HG03457 (cell line): Measurements from ENCODE around the gene TIMM21.

Source experiments
- ATAC-seq: cut with Tn5 transposase; IDR thresholded peaks from one replicate; pipeline ENCODE4 v1.9.1; 2021; ENCODE audit warnings: moderate number of reproducible peaks; ENCODE audit not compliant: unreplicated experiment

The TIMM21 gene

GRCh38 chr18:74146756-74147155 is 1.6 kb upstream of the TIMM21 start:
- ATAC-seq, result no peak

DNA sequence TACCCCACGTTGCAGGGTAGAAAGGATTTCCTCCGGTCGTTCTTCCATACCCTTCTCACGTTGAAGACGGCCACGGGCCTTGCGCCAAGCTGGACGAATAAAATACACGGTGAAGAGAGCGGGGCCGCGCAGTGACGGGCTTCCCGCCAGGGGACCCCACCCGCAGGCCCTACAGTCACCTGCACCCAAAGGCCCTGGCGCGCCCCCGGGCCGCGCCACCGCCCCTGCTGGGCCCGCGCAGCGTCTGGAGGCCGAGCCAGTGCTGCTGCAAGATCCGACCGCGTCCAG is 888 bp upstream of the TIMM21 start:
- no peak for ATAC-seq

- ATAC-seq, result peak; percentile 1
These were observed 284 bp downstream of the TIMM21 start for GRCh38 chr18:74148543-74149070.

GRCh38 chr18:74149878-74150277 is 1.6 kb downstream of the TIMM21 start:
- ATAC-seq, result no peak

- ATAC-seq, result no peak
These were observed 3.9 kb downstream of the TIMM21 start for GRCh38 chr18:74152270-74152669.

- no peak for ATAC-seq
These were observed 4.5 kb downstream of the TIMM21 start for GRCh38 chr18:74152857-74153256.

GRCh38 chr18:74153377-74153776 is 5.1 kb downstream of the TIMM21 start:
- ATAC-seq, result no peak

DNA sequence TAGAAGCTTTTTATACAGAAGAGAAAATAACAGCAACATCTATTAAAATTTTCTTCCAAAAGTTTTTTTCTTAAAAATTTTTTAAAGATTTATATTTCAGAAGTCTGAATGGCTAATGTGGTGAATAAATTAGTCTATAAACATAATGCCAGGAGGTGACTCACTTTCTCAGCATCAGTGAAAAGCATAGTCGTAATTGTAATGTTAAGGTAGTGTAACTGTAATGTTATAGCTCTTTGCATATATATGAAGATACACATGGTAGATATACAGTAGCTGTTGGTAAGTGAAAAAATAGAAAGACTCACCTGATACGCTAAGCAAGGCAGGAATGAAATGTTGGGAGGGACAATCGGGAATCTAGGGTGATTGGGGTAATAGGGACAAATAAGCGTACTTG is 5.5 kb downstream of the TIMM21 start:
- no peak for ATAC-seq

DNA sequence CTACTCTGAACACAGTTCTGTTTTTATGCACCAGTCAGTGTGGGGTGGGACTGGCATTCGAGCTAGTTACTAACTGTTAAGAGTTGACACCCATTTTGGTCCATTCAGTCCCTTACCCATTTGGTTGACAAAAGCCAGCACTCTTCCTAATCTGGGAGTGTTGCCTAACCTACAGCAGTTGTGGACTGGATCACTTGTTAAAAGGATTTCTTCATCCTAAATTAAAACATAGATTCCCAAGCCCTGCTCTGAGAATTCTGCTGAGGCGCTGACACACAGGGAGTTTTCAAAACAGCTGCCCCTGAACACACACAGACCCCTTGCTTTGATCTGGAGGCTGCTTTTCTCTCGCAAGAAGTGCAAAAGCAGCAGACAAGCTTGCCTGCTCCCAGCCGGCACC is 6.4 kb downstream of the TIMM21 start:
- no peak for ATAC-seq

- ATAC-seq, result no peak
These were observed 7.0 kb downstream of the TIMM21 start for GRCh38 chr18:74155276-74155675.

DNA sequence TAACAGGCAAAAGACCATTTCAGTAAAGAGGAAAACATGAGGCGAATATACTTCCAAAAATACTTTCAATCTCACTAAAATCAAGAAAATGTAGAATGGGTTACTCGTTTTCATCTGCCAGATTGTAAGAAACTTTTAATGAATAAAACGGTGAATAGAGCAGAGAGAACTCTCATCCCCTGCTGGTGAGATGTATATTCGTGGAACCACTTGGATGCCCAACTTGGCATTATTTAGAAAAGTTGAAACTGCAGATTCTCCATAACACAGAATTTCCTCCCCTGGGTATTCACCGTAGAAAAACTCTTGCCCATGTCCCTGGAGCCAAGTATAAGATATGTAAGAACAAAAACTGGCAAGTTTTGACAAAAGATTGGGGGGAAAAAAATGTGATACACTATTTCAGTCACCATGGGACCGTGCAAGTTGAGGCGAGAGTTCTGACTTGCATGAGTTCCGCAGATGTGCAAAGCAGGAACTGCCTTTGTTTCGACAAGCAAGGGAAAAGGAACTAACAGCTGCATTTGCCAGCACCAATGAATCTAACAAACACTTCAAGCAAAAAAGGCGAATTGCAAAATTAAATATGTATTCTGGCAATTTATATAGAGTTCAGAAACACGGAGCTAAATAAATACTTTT is 14.8 kb downstream of the TIMM21 start:
- ATAC-seq, result no peak

DNA sequence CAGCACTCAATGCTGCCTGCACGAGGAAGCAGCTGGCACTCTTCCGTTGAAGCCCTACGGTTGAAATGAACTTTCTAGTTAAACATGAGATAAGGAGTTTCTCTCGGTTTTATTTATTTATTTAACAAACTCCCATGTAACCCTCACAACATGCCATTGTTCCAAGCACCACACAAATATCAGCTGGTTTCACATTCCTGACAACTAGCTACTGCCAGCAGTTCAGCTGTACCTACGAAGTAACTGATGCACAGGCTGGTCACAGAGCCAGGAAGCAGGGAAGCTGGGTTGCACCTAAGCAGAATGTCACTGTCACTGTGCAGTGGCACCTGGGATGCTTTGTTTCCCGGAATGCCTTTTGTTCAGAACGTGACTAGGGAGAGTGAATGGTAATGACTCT is 18.1 kb downstream of the TIMM21 start:
- no peak for ATAC-seq

GRCh38 chr18:74171910-74172606 is 23.7 kb downstream of the TIMM21 start:
- peak; percentile 90 for ATAC-seq

DNA sequence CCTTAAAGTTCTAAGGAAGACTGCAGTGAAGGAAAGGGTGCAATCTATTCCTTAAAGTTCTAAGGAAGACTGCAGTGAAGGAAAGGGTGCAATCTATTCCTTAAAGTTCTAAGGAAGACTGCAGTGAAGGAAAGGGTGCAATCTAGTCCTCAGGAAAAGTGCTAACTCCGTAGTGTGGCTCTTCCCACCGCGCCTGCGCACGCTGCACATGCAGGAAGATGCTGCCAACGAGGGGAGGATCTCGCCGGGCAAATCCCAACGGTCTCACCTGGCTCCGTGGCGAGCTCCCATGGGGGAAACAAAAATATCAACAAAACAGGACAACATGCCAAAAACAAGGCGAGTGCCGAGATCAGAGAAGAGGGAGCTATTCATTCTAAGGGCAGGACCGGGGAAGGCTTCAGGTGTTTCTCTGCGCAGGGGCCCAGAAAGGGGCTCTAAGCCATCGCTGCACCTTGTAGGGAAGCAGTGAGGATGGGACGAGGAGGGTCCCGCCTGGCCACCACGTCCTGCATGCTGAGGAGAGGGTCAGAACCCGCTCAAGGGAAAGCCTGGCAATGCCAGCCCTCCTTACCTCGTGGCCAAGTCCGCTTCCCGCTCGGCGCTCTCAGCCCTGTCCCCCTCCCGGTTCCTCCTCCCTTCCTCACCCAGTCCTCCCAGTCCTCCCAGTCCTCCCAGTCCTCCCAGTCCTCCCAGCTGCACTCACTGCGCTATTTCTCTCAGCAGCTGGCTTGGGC is 24.5 kb downstream of the TIMM21 start:
- ATAC-seq, result no peak

DNA sequence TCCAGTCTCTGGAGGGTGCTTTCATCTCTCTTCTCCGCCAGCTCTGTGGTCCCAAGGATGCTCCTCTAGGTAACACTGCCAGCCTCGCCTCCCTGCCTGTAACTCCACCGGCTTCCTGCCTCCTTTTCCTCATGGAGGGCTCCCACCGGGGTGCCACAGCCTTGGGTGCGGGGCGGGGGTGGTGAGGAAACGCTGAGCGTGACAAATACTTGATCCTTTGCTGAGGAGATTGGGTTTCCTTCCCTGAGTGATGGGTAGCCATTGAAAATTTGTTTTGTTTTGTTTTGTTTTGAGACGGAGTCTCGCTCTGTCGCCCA is 25.1 kb downstream of the TIMM21 start:
- no peak for ATAC-seq

GRCh38 chr18:74175658-74176057 is 27.3 kb downstream of the TIMM21 start:
- ATAC-seq, result no peak

DNA sequence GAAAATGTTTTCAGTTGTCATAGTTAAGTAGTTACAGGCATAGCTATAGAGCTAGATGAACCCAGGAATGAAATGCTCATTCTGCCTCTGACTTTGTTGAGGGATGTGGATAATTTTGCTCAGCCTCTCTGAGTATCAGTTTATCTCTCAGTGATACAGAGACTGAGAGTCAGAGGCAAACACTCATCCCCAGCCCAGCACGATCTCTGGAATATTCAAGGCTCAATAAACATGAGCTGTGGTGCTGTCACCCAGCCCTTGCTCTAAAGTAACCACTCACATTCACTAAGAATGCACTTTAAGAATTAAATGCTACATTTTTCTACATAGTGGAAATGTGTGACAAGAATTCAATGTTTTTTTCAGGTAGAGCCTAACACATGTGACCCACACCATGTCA is 30.6 kb downstream of the TIMM21 start:
- ATAC-seq, result no peak

GRCh38 chr18:74179623-74180199 is 31.4 kb downstream of the TIMM21 start:
- no peak for ATAC-seq

GRCh38 chr18:74182335-74182734 is 34.0 kb downstream of the TIMM21 start:
- no peak for ATAC-seq

- no peak for ATAC-seq
These were observed 34.8 kb downstream of the TIMM21 start for GRCh38 chr18:74183130-74183529.

DNA sequence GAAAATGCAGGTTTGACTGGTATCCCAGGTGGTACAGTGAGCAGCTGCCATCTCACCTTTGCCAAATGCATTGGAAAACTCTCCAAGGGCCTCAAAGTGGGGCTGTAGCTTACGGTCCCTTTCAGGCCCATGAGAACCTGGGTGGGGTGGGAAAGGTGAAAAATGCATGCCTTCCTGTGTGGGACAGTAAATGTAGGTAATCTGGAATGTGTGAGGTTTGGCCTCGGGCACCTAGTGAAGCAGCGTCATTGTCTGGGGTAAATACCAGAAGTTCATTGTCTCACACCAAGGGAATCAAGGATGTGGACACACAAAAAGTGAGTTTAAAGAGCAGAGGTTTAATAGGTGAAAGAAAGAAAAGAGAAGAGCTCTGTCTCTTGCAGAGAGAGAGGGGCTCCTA is 36.6 kb downstream of the TIMM21 start:
- ATAC-seq, result no peak

DNA sequence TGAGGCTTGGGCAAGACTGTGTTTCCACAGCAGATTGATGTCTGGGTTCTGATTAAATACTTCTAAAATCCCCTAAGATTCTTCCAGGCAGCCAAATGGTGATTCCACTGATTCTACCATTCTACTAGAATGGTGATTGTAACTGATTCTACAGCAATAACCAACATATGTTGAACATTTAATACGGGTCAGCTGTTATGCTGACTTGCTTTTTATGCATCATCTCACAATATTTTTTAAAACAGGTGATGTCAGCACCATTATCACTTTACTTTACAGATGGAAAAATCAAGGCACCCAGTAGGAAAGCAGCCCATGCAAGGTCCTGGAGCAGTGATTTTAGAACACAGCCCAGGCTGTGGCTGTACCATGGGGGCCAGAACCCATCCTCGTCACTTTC is 37.5 kb downstream of the TIMM21 start:
- ATAC-seq, result no peak
